NCI-H2081 (cell line): ENCODE measurements around the gene CASP2.

Source experiments
- DNase-seq, 2 experiments: peaks; one replicate each; lab custom pipeline; 2025; lab: John Stamatoyannopoulos, UW

Gene CASP2

DNA sequence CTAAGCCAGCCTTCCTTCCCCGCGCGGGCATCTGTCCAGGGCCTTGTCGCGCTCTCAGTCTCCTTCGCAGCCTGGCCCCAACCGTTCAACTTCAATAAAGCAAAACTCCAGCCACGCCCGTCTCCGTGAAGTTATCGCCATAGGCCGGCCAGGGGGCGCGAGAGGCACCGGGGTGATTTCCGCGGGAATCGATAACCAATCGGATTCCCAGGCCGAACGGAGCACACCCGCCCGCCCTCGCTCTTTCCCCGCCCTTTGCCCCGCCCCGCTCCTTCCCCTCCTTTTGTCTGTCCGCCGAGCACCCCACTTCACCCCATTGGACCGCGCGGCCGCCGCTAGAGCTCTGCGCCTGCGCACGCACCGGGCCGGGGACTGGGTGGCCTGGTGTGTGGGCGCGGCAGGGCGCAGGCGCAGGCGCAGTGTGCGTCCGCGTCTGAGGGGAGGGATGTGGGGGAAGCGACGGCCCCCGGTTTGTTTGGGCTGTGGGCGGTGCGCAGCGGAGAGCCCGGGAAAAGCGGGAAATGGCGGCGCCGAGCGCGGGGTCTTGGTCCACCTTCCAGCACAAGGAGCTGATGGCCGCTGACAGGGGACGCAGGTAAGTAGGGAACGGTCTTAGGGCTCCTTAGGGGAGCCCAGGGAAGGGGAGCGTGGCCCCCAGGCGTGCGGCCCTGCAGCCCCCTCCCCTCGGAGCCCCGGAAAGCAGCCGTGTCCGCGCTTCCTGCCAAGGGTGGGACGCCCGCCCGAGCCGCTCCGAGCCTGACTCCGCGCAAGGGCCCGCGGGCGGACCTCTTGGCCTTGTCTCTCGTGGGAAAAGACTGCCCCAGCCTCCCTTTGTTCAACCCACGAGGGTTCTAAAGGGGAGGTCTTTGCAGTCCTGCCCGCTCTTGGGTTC, at the start of gene CASP2:
CASP2 (plus strand) TSS at position 417 of the 892 bp plus-strand sequence; CDS start at position 522, 105 bp downstream.
- peak; percentile 97 for DNase-seq

GRCh38 chr7:143239813-143240212, 48.3 kb upstream of the CASP2 start:
- DNase-seq = no peak

DNA sequence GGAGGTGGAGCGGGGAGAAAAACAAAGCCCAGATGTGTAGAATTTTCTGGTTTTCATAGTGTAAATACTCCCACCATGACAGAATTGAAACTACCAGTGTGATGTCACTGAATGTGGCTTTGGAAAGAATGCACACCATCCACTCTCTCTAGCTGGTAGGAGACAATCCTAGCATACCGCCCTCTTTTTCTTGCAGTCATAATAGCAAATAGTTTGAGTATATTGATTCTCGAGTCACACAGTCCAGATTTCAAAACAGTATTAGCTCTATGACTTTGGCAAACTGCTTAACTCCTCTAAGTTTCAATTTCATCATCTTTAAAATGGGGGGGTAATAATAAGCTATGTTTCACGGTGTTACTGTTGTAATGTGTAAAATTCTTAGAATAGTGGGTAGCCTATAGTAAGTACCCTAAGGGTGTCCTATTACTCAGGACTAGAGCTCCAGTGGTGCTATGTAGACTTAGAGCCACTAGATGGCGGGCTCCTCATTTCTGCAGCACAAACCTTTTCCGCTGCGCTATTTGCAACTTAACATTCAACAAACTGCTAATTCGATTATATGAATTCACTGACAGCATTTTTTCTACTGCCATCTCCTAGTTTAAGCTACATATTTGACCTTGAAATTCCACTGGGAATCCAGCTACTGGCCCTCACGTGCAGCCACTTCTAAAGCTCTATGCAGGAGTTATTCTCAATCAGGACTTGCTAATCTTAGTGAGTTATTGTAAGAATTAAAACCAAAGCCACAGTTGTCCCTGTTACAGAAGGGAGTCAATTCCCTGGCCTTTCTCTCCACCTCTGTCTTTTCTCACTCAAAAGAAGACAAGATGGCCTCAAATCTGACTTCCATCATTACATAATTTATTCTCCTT, 47.6 kb upstream of the CASP2 start:
- DNase-seq = peak; percentile 71 to 72

GRCh38 chr7:143242306-143242705, 45.8 kb upstream of the CASP2 start:
- DNase-seq = no peak

- no peak for DNase-seq
Observed at GRCh38 chr7:143243111-143243510, 45.0 kb upstream of the CASP2 start.

GRCh38 chr7:143243614-143244013, 44.5 kb upstream of the CASP2 start:
- DNase-seq = no peak

GRCh38 chr7:143244321-143244720, 43.8 kb upstream of the CASP2 start:
- no peak for DNase-seq

DNA sequence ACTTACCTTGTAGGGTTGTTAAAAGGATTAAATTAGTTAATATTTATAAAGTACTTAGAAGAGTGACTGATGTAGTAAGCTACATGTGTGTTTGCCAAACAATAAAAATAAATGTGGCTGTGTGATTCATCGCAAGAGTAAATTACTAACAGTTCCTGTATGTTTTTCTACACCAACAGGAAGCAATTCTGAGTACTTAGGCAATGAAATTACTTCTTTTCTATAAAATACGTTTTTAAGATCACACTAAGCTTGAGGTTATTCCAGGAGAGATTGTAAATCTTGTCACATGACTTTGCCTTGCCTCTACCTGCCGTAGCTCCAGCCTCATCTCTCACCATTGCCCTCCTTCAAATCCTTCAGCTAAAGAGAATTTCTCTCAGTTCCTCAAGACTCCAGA, 43.0 kb upstream of the CASP2 start:
- peak; percentile 8 to 50 for DNase-seq

- DNase-seq = no peak
Observed at GRCh38 chr7:143247372-143247771, 40.8 kb upstream of the CASP2 start.

DNA sequence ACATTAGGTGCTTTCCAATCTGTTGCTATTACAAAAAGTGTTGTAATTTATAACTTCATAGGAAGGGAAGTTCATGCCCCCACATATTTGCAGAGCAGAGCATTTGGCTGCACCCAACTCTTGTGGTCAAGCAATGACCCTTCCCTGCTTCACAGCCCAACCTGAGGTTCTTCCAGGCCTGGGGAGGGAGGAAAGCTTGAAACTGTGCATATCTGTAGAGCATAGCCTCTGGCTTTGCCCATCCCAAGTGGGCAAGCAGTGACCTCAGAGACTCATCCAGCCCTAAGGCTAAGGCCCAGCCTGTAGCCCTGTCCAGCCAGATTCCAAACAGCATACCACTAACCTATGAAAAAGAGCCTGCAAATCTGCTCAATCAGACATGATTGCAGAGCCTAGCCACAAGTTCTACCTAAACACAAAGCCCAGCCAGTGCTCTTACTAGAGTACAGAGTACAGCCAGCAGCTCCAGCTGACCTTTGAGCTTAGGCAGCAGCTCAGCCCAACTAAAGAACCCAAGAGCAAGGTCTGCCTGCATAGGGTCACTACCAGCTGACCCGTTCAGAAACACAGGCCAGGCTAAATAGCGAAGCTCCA, 39.3 kb upstream of the CASP2 start:
- no peak for DNase-seq

DNA sequence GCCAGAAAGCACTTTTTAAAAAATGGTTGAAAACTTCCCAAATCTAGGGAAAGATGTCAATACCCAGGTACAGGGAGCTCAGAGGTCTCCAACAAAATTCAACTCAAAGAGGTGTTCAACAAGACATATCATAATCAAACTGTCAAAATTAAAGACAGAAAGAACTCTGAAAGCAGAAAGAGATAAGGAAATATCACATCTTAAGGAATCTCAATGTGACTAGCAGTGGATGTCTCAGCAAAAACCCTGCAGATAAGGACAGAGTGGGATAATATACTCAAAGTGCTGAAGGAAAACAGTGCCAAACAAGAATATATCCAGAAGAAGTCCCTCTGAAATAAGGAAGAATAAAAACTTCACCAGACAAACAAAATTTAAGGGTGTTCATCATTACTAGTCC, 38.0 kb upstream of the CASP2 start:
- DNase-seq = no peak

DNA sequence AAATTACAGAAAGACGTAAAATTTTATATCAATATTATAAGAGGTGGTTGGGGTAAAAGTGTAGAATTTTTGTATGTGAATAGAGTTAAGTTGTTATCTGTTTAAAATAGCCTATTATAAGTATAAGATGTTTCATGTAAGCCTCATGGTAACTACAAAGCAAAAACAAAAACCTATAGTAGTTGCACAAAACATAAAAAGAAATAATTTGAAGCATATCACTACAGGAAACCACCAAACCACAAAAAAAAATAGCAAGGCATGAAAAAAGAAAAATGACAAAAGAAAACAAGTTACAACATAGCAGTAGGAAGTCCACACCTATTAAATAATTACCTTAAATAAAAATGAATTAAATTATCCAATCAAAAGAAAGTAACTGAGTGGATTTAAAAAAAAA, 37.3 kb upstream of the CASP2 start:
- no peak for DNase-seq

- DNase-seq = no peak
Observed at GRCh38 chr7:143252006-143252405, 36.1 kb upstream of the CASP2 start.

- DNase-seq = no peak
Observed at GRCh38 chr7:143255564-143255963, 32.6 kb upstream of the CASP2 start.

DNA sequence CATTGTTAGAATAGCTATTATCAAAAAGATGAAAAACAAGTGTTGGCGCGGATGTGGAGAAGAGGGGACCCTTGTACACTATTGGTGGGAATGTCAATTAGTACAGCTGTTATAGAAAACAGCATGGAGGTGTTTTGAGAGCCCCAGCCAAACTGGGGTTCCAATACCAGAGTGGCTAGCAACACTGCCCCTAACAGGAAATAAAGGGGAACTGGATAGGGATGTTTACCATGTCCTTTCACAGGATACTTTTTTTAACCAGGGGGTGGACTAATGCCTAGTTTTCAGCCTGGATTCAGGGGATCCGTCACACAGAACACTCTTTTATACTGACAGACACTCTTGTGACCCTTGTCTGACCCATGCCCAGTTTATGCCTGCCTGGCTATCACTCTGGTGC, 31.8 kb upstream of the CASP2 start:
- DNase-seq = no peak

- no peak for DNase-seq
Observed at GRCh38 chr7:143256932-143257331, 31.2 kb upstream of the CASP2 start.

DNA sequence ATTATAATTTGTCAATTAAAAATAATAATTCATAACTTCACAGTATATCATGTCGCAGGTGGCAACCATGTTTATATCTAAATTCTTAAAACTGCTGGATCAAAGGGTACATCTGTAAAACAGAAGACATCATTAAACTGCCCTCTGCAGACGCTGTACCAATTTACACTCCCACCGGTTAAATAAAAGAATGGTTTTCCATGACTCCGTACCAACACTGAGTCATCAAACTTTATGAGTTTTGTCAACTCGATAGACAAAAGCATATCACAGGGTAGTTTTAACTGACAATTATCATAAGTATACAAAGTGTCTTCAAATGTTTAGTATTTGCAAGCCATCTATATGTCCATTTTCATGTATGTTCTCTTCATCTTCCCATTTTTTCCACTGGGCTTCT, 30.6 kb upstream of the CASP2 start:
- no peak for DNase-seq

- no peak for DNase-seq
Observed at GRCh38 chr7:143258831-143259230, 29.3 kb upstream of the CASP2 start.

- DNase-seq = no peak
Observed at GRCh38 chr7:143259765-143260164, 28.4 kb upstream of the CASP2 start.

DNA sequence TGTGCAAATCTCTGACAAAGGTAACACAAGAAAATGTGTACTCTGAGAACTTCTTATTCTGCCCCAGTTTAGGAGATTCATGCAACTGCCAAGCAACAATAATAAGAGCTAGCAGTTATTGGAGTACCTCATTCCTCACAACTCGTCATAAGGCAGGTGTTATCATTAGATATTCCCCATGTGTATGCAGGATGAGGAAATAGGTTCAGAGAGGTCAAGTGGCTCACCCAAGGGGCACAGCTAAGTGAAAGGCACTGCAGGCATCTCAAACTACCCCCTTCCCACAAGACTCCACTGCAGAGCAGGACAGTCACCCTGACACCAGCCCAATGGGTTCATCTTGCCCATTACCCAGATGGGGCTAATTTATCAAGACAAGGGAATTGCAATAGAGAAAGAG, 26.2 kb upstream of the CASP2 start:
- DNase-seq = no peak

DNA sequence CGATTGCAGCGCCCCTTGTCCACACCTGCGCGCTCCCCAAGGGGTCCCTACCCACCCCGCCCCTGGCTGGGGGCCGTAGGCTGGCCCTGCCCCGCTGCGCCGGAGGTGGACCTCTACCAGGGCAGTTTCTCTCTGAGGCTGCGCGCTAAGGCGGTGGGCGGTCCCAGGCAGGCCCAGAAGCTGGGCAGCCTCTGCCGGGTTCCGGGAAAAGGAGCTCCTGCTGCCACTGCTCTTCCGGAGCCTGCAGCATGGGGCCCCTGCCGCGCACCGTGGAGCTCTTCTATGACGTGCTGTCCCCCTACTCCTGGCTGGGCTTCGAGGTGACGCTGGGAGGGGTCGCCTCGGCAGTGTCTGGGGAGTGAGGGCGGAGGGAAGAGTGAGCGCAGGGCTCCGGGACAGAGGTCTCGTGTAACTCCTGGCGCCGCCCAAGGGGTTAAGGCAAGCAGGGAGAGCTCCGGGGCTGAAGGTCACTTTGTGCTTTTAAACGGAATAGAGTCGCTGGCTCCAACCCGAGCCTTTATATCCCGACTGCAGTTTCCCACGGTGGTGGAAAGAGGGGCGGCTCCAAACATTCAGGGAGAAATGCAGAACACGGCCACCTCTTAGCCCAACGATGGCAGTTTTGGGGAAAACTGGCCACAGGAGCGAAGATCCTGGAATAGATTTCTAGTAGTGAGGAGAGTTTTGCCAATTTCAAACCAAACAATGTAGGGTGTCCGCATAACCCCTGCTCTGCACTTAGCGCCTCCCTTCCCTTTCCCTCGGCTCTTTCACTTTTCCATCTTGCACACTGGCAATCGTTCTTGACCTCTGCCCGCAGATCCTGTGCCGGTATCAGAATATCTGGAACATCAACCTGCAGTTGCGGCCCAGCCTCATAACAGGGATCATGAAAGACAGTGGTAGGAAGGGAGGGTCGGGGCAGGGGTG, 24.6 kb upstream of the CASP2 start, which contains the start of gene GSTK1:
GSTK1 (plus strand) TSS at position 176 of the 930 bp plus-strand sequence; CDS start at position 249, 73 bp downstream.
- peak; percentile 79 to 87 for DNase-seq
